Aorta (tissue), 5 donors: ENCODE results near the gene STIM1. TPM values are rescaled to one million over a fixed set of nuclear protein-coding genes. Genes with fewer than 3 reads are reported as not detected.

Experiments
- ATAC-seq: fragments of 200-7000 bp; cut with Tn5 transposase; one replicate; pipeline ENCODE4 v1.9.1; 2022; ENCODE audit warnings: moderate library complexity; ENCODE audit not compliant: low FRiP score
- DNase-seq, 2 donors: peaks; one replicate each; pipeline ENCODE4 v3.0.0-alpha.2; 2020
- H3K27ac ChIP-seq, 2 donors: one replicate each; pipeline ENCODE4 v1.5.1; 2013; ENCODE audit warnings: low read length in 2 of 2, mild to moderate bottlenecking in 2 of 2, moderate library complexity in 2 of 2, control low read depth in 1 of 2, inconsistent platforms in 1 of 2, low read depth in 1 of 2
- H3K27me3 ChIP-seq, 2 donors: one replicate each; pipeline ENCODE4 v1.6.1; 2013; ENCODE audit warnings: control low read depth in 1 of 2, low read length in 1 of 2, mild to moderate bottlenecking in 1 of 2, moderate library complexity in 1 of 2; ENCODE audit not compliant: insufficient read depth in 2 of 2, control insufficient read depth in 1 of 2
- H3K36me3 ChIP-seq, 2 donors: one replicate each; pipeline ENCODE4 v1.6.1; 2013; ENCODE audit warnings: control low read depth in 1 of 2, low read length in 1 of 2, mild to moderate bottlenecking in 1 of 2; ENCODE audit not compliant: insufficient read depth in 2 of 2, control insufficient read depth in 1 of 2
- H3K4me1 ChIP-seq, 2 donors: one replicate each; pipeline ENCODE4 v1.6.1; 2013; ENCODE audit warnings: low read length in 2 of 2, control low read depth in 1 of 2, mild to moderate bottlenecking in 1 of 2, moderate library complexity in 1 of 2; ENCODE audit not compliant: insufficient read depth in 2 of 2, control insufficient read depth in 1 of 2
- H3K4me3 ChIP-seq, 2 donors: one replicate each; pipeline ENCODE4 v1.5.1; 2013; ENCODE audit warnings: low read length in 2 of 2, control low read depth in 1 of 2, mild to moderate bottlenecking in 1 of 2
- H3K9me3 ChIP-seq: one replicate; pipeline ENCODE4 v1.6.1; 2013; ENCODE audit warnings: mild to moderate bottlenecking, low read length; ENCODE audit not compliant: control insufficient read depth
- WGBS, 2 donors: extraction: QIAGEN DNeasy Blood & Tissue Kit; methylation state at CpG; one replicate each; pipeline ENCODE4 v1.1.7; 2013; 5-methylcytosine and 5-hydroxymethylcytosine counted together
- intact Hi-C, 2 donors: fragments of 100-400 bp; cut with DNase I; formaldehyde crosslinking; loops; one replicate each; pipeline versions ENCODE4 v1.14.2 to v1.15.0; 2022
- polyA plus RNA-seq, 2 donors: library from polyadenylated mRNA; stranded (reverse); fragments of 200-250 nt; gene quantifications; one replicate each; pipeline ENCODE4 v1.2.3, GENCODE V29; 2013
- total RNA-seq, 2 donors: library from RNA; stranded (reverse); fragmentation: NEBNext Ultra II Directional; extraction: Animal tissue kit (Norgen Biotek cat#: 25700); gene quantifications; one replicate each; pipeline ENCODE4 v1.2.1, GENCODE V29; 2021
- donor health status: healthy with polysubstance abuse.
- donor health status: Bipolar disorder and iron deficiency.
- donor health status: DM: no; HTN: no; CAD: no.
- donor health status: DM: no; HTN: no; CAD: no.
- donor health status: DM: yes; HTN: yes; CAD: no.

Gene STIM1
- total and polyA plus RNA-seq, 4 donors, result 14.9 to 69.5 (median 48.8) TPM

DNA sequence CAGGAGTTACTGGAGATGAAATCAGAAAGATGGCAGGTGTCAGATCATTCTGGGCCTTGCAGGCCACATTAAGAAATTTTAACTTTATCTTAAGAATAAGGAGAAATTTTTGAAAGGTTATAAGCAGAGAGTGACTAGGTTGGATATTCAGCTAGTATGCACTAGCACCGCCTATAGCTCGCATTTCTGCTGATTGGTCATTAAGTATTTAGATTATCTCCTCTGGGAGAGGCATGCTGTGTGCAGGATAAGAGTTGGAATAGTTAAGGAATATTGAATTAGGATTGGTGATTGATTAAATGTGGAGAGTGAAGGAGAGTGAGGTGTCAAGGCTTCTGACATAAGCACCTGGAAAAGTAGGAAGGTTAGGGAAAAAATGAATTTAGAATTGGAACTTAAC lies 100.6 kb downstream of the STIM1 start:
- ATAC-seq (no peak), DNase-seq (no peak)
- Histone ChIP-seq H3K27me3 (no peaks in the 10 kb centered on the region), H3K27ac (no peak overlapping the region), H3K9me3 (no peaks in the 10 kb centered on the region), H3K36me3 (no peaks in the 10 kb centered on the region), H3K4me1 (peaks cover 5 to 10% of the 10 kb centered on the region in 2 donors), H3K4me3 (no peak overlapping the region)
- intact Hi-C loops, result loop anchor here in 1 of 2 donors (5.0 kb wide), 1 partner anchor 99 kb away; the partner anchor contains the start of gene STIM1
- 97% methylated on average over 2 of the region's 2 CpGs for WGBS, 2 donors

GRCh38 chr11:3956748-3957147 lies 101.3 kb downstream of the STIM1 start:
- 97% methylated on average over 4 of the region's 4 CpGs for WGBS, 2 donors
- Histone ChIP-seq H3K9me3 (no peaks in the 10 kb centered on the region), H3K27me3 (no peaks in the 10 kb centered on the region), H3K36me3 (no peaks in the 10 kb centered on the region), H3K27ac (no peak overlapping the region), H3K4me1 (peaks cover 5 to 6% of the 10 kb centered on the region in 2 donors), H3K4me3 (no peak overlapping the region)
- DNase-seq (no peak), ATAC-seq (no peak)
- intact Hi-C loops, result loop anchor here in 1 of 2 donors (5.0 kb wide), 1 partner anchor 99 kb away; the partner anchor contains the start of gene STIM1

- H3K27me3 ChIP-seq, result no peaks in the 10 kb centered on the region
- ATAC-seq (no peak), DNase-seq (no peak)
- 66 to 85% methylated on average over 3 of the region's 3 CpGs for WGBS, 2 donors
- peaks cover 5 to 6% of the 10 kb centered on the region in 2 donors for H3K4me1 ChIP-seq
- intact Hi-C loops, result loop anchor here in 1 of 2 donors (5.0 kb wide), 1 partner anchor 100 kb away; the partner anchor contains the start of gene STIM1
- no peak overlapping the region for H3K27ac ChIP-seq
- H3K36me3 ChIP-seq, result no peaks in the 10 kb centered on the region
- H3K9me3 ChIP-seq, result no peaks in the 10 kb centered on the region
- no peak overlapping the region for H3K4me3 ChIP-seq
These were observed 102.0 kb downstream of the STIM1 start for GRCh38 chr11:3957437-3957836.

DNA sequence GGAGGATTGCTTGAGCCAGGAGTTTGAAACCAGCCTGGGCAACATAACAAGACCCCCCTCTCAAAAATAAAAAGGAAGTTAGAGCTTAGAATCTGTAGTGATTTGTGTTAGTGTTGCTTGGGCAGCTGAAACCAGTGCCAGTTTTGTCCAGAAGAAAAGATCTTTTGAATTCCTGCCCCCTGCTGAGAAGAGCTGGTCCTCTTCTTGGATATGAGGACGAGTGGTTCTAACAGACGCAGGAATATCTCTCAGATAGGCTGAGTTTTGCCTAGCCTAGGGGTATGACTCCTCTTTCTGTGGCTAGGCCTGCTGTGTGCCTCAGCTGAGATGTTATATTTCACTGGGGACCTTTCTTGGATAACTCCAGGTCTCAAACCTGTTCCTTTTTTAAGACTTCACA lies 102.8 kb downstream of the STIM1 start:
- intact Hi-C loops, result loop anchor here in 1 of 2 donors (5.0 kb wide), 1 partner anchor 101 kb away; the partner anchor contains the start of gene STIM1
- H3K27me3 ChIP-seq, result no peaks in the 10 kb centered on the region
- DNase-seq, result no peak
- peaks cover 5 to 6% of the 10 kb centered on the region in 2 donors for H3K4me1 ChIP-seq
- no peak overlapping the region for H3K4me3 ChIP-seq
- no peaks in the 10 kb centered on the region for H3K9me3 ChIP-seq
- H3K36me3 ChIP-seq, result no peaks in the 10 kb centered on the region
- no peak overlapping the region for H3K27ac ChIP-seq
- ATAC-seq, result no peak
- WGBS, 2 donors, result 91 to 94% methylated on average over 2 of the region's 2 CpGs

DNA sequence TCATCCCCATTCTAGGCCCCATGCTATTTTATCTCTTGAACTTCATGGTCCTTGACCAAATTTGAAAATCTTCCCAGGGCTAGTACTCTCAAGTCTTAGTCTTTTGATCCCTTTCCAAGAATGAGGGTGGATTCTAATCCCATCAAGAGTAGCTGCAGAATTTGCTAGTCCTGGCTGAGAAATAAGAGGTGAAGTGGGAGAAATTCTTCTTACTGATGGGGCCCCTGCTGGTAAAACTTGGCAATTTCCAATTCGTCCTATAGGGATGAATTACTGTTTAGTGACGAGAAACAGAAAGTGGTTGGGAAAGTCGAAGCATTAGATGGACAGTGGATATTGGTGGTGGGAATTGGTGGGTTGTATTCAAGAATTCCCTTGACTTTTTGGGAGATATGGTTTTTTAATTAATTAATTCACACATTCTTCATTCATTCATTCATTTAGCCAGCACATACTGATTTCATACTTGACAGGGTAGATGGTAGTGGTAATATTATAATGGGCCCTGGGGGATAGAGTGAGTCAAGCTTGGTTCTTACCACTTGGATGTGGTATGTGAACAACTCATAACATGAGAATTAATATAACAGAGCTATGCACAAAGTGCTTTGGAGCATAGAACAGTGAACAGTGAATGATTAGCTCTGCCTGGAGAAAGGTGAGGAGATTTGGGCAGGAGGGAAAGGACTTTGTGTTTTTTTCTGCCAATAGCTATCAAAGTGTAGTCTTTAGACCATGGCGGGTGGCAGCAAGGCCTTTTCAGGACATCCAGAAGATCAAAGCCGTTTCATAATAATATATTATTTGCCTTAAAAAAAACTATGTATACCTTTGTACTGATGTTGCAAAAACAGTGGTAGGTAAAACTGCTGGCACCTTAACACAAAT lies 103.8 kb downstream of the STIM1 start:
- 94 to 96% methylated on average over 5 of the region's 5 CpGs for WGBS, 2 donors
- Histone ChIP-seq H3K4me3 (no peak overlapping the region), H3K27me3 (no peaks in the 10 kb centered on the region), H3K36me3 (no peaks in the 10 kb centered on the region), H3K9me3 (no peaks in the 10 kb centered on the region), H3K27ac (no peak overlapping the region), H3K4me1 (peaks cover 2 to 6% of the 10 kb centered on the region in 2 donors)
- DNase-seq (no peak), ATAC-seq (no peak)
- intact Hi-C loops, result loop anchor here in 1 of 2 donors (5.0 kb wide), 1 partner anchor 102 kb away; the partner anchor contains the start of gene STIM1

GRCh38 chr11:3959903-3960265 lies 104.4 kb downstream of the STIM1 start:
- no peaks in the 10 kb centered on the region for H3K27me3 ChIP-seq
- intact Hi-C loops, result loop anchor here in 1 of 2 donors (5.0 kb wide), 1 partner anchor 103 kb away; the partner anchor contains the start of gene STIM1
- H3K27ac ChIP-seq, result no peak overlapping the region
- no peaks in the 10 kb centered on the region for H3K9me3 ChIP-seq
- ATAC-seq (no peak), DNase-seq (no peak)
- no peaks in the 10 kb centered on the region for H3K36me3 ChIP-seq
- no peak overlapping the region for H3K4me3 ChIP-seq
- H3K4me1 ChIP-seq, result peaks cover 2 to 4% of the 10 kb centered on the region in 2 donors

DNA sequence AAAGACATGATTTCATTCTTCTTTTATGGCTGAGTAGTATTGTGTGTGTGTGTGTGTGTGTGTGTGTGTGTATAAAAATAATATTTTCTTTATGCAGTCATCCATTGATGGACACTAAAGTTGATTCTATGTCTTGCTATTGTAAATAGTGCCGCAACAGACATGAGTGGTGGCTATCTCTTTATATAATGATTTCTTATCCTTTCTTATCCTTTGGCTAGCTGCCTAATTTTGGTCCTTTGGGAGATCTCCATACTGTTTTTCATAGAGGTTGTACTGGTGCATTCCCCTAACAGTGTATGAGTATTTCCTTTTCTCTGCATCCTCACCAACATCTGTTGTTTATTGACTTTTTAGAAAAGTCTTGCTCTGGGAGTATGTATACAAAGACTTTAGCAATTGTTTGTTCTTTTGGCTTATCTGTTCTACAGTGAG lies 107.0 kb downstream of the STIM1 start:
- no peaks in the 10 kb centered on the region for H3K9me3 ChIP-seq
- H3K27me3 ChIP-seq, result no peaks in the 10 kb centered on the region
- intact Hi-C loops, result no loop called here
- H3K27ac ChIP-seq, result no peak overlapping the region
- H3K4me3 ChIP-seq, result no peak overlapping the region
- no peak for ATAC-seq
- 82 to 86% methylated on average over 1 of the region's 1 CpG for WGBS, 2 donors
- H3K4me1 ChIP-seq, result peaks cover 2 to 4% of the 10 kb centered on the region in 2 donors
- peaks cover 0 to under 1% of the 10 kb centered on the region in 2 donors for H3K36me3 ChIP-seq
- DNase-seq, result no peak

- peaks cover 0 to 3% of the 10 kb centered on the region in 2 donors for H3K36me3 ChIP-seq
- H3K4me3 ChIP-seq, result no peak overlapping the region
- WGBS, 2 donors, result 89 to 91% methylated on average over 2 of the region's 2 CpGs
- intact Hi-C loops, result no loop called here
- no peaks in the 10 kb centered on the region for H3K9me3 ChIP-seq
- H3K27me3 ChIP-seq, result no peaks in the 10 kb centered on the region
- DNase-seq (no peak), ATAC-seq (no peak)
- H3K27ac ChIP-seq, result no peak overlapping the region
- peaks cover 2 to 4% of the 10 kb centered on the region in 2 donors for H3K4me1 ChIP-seq
These were observed 108.6 kb downstream of the STIM1 start for GRCh38 chr11:3964056-3964455.
